Panc1 (cell line): ENCODE measurements around the gene KCNAB1. TPM values are rescaled to one million over a fixed set of nuclear protein-coding genes. Genes with fewer than 3 reads are reported as not detected.

Experiments
- ATAC-seq: fragments of 200-7000 bp; cut with Tn5 transposase; 2 replicates; pipeline ENCODE4 v1.9.1; 2020; ENCODE audit warnings: mild to moderate bottlenecking, moderate library complexity
- BruUV-seq: library from RNA; stranded (reverse); fragments of 400-500 nt; replicated peaks from 2 replicates; lab custom pipeline; 2021; lab: Mats Ljungman, UMichigan
- CTCF ChIA-PET: fragments of 300-600 bp; sonication (Branson Sonifier 250); formaldehyde crosslinking; loops from one replicate; lab custom pipeline; 2022; ENCODE audit warnings: antibody characterized with exemption; lab: Charles Lee
- POLR2A ChIA-PET: fragments of 300-600 bp; sonication (Branson Sonifier 250); formaldehyde crosslinking; loops from one replicate; lab custom pipeline; 2022; ENCODE audit warnings: antibody characterized with exemption; lab: Charles Lee
- DNase-seq: peaks from one replicate; pipeline ENCODE4 v3.0.0-alpha.2; 2010; ENCODE audit warnings: low read depth, low spot score
- H3K27ac ChIP-seq: 2 replicates; pipeline ENCODE4 v1.5.1; 2011; ENCODE audit warnings: mild to moderate bottlenecking, low read length, inconsistent platforms
- H3K27me3 ChIP-seq: fragments of 200-500 bp; sonication (Bioruptor generic); 2 replicates; pipeline ENCODE4 v1.6.0; 2014; ENCODE audit warnings: low read length, inconsistent platforms; ENCODE audit not compliant: control insufficient read depth, insufficient read depth
- H3K36me3 ChIP-seq: fragments of 200-500 bp; sonication (Bioruptor generic); 2 replicates; pipeline ENCODE4 v1.5.1; 2014; ENCODE audit warnings: inconsistent platforms, mild to moderate bottlenecking, low read length, moderate library complexity; ENCODE audit not compliant: control insufficient read depth, insufficient read depth
- H3K4me1 ChIP-seq: 2 replicates; pipeline ENCODE4 v1.5.1; 2011; ENCODE audit warnings: inconsistent platforms, mild to moderate bottlenecking, low read length, moderate library complexity; ENCODE audit not compliant: control insufficient read depth, insufficient read depth
- H3K4me3 ChIP-seq, 2 experiments: 2 replicates each; pipeline ENCODE4 v1.5.1; 2011 to 2012; ENCODE audit warnings: low read depth in 2 of 2, low read length in 2 of 2, mild to moderate bottlenecking in 2 of 2, inconsistent platforms in 1 of 2, moderate library complexity in 1 of 2
- H3K9me3 ChIP-seq: fragments of 200-500 bp; sonication (Bioruptor generic); 2 replicates; pipeline ENCODE4 v1.5.1; 2014; ENCODE audit warnings: low read depth, mild to moderate bottlenecking, inconsistent platforms, low read length, moderate library complexity; ENCODE audit not compliant: control insufficient read depth, insufficient read depth
- CTCF ChIP-seq: fragments of 450-650 bp; IDR thresholded peaks from 2 replicates; pipeline ENCODE4 v1.5.1; 2017; ENCODE audit warnings: mild to moderate bottlenecking
- POLR2AphosphoS5 ChIP-seq: IDR thresholded peaks from 2 replicates; pipeline ENCODE4 v1.6.1; 2012; ENCODE audit warnings: mild to moderate bottlenecking, low read depth, low read length, moderate library complexity
- REST ChIP-seq, 2 experiments: IDR thresholded peaks; 2 replicates each; pipeline ENCODE4 v1.6.1; 2011 to 2012; ENCODE audit warnings: low read depth in 2 of 2, control low read depth in 1 of 2, low read length in 1 of 2, mild to moderate bottlenecking in 1 of 2, moderate library complexity in 1 of 2; ENCODE audit not compliant: insufficient read depth in 1 of 2
- SIN3A ChIP-seq: IDR thresholded peaks from 2 replicates; pipeline ENCODE4 v1.6.1; 2012; ENCODE audit warnings: low read depth, mild to moderate bottlenecking, low read length, moderate library complexity, borderline replicate concordance; ENCODE audit not compliant: insufficient read depth
- TCF7L2 ChIP-seq: IDR thresholded peaks from 2 replicates; pipeline ENCODE4 v1.6.1; 2011; ENCODE audit warnings: mild to moderate bottlenecking, low read depth, low read length, inconsistent platforms
- in situ Hi-C: cut with HindIII; loops from 2 replicates; pipeline ENCODE4 v1.10.0; 2016; ENCODE audit warnings: low sequenced_read_pairs, low pct_unique_long_range_greater_than_20kb
- intact Hi-C: fragments of 100-400 bp; cut with micrococcal nuclease; formaldehyde crosslinking; loops from one replicate; pipeline ENCODE4 v1.10.0; 2022; ENCODE audit not compliant: unreplicated experiment
- total RNA-seq: library from RNA; stranded (reverse); gene quantifications from one replicate; pipeline ENCODE4 v1.2.1, GENCODE V29; 2021; ENCODE audit not compliant: unreplicated experiment

The KCNAB1 gene
- total RNA-seq, 1 experiment from 2014 or later: not detected

GRCh38 chr3:156434921-156435320, 314.5 kb downstream of the KCNAB1 start:
- ATAC-seq: no peak
- intact Hi-C loops: no loop called here
- in situ Hi-C loops: no loop called here

GRCh38 chr3:156443079-156443478, 322.7 kb downstream of the KCNAB1 start:
- H3K9me3 ChIP-seq: no peaks in the 10 kb centered on the region
- H3K27ac ChIP-seq: no peak overlapping the region
- H3K36me3 ChIP-seq: no peaks in the 10 kb centered on the region
- no TSS peak for BruUV-seq
- H3K4me1 ChIP-seq: no peaks in the 10 kb centered on the region
- H3K27me3 ChIP-seq: peaks cover 2% of the 10 kb centered on the region
- TF ChIP-seq CTCF (no peak), POLR2AphosphoS5 (no peak), REST (IDR thresholded peaks at IDR 0.05; ENCODE audit: insufficient read depth in 1 of 2, low read depth in 2 of 2, low read length in 1 of 2) (no peak), SIN3A (no peak), TCF7L2 (no peak)
- no peak overlapping the region for H3K4me3 ChIP-seq
- no peak for DNase-seq
- in situ Hi-C loops: no loop called here
- CTCF ChIA-PET: no interaction called here
- intact Hi-C loops: no loop called here
- POLR2A ChIA-PET: no interaction called here
- no peak for ATAC-seq

More at GRCh38 chr3:156434921-156435320, 314.5 kb downstream of the KCNAB1 start:
- no TSS peak for BruUV-seq
- ChIA-PET CTCF (no interaction called here), POLR2A (no interaction called here)
- TF ChIP-seq SIN3A: no peak
- TF ChIP-seq CTCF: no peak
- no peak for TF ChIP-seq REST (IDR thresholded peaks at IDR 0.05; ENCODE audit: insufficient read depth in 1 of 2, low read depth in 2 of 2, low read length in 1 of 2)
- TF ChIP-seq POLR2AphosphoS5: no peak
- TF ChIP-seq TCF7L2: no peak
- H3K27me3 ChIP-seq: no peaks in the 10 kb centered on the region; the same call in 1 of the 2 replicates
- H3K36me3 ChIP-seq: no peaks in the 10 kb centered on the region
- no peak overlapping the region for H3K27ac ChIP-seq
- H3K9me3 ChIP-seq: no peaks in the 10 kb centered on the region
- H3K4me1 ChIP-seq: no peaks in the 10 kb centered on the region
- H3K4me3 ChIP-seq: no peak overlapping the region
- DNase-seq: no peak
